SU-DHL-6 (cell line): ENCODE results near the gene MAEL.

Experiments
- EZH2phosphoT487 ChIP-seq: fragments of 200-600 bp; sonication (generic), shearing (Covaris generic); conservative IDR thresholded peaks from 2 replicates; pipeline ENCODE4 v1.6.1; 2018; ENCODE audit warnings: mild to moderate bottlenecking, antibody characterized with exemption, low read length, moderate library complexity, mixed read lengths
- TF ChIP-seq, protein P1 (sequence below): fragments of 200-600 bp; sonication (generic); IDR thresholded peaks from one replicate; pipeline ENCODE4 v1.5.1; 2017; ENCODE audit warnings: antibody characterized with exemption, mild to moderate bottlenecking, low read length, moderate library complexity; ENCODE audit not compliant: insufficient read depth, poor library complexity, severe bottlenecking

DNA sequence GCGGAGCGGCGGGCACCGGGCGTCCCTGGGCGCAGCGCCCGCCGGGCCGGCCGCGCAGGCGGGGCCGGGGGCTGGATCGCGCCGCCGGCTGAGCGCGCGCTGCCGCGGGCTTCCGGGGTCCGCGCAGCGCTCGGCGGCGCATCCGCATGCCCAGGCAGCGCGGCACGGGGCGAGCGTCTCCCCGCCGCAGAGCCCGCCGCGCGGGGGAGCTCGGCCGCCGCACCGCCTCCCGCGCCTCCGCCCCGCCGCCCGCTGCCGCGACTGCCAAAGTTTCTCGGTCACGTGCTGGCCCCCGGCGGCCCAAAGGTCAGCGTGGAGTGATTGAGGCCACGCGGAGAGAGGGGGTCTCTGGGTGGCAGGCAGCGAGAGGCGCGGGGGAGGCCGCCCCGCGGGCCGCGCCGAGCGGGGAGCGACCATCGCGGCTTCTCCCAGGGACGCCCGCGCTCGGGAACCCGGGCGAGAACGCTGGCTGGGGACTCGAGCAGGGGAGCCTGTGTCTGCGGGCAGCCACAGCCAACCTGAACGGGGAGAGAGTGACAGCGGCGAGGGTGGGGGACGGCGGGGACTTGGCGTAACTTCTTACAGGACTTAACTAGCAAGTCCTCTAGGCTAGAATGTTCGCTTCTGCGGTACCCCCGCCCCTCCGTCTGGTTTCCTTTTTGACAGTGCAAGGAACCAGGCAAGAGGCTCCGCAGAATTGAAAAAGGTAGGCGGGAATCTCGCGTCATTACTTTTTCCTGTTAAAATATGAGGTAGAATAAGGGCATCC, 13.5 kb upstream of the MAEL start, which contains the start of gene ILDR2:
- TF ChIP-seq, protein P1, sequence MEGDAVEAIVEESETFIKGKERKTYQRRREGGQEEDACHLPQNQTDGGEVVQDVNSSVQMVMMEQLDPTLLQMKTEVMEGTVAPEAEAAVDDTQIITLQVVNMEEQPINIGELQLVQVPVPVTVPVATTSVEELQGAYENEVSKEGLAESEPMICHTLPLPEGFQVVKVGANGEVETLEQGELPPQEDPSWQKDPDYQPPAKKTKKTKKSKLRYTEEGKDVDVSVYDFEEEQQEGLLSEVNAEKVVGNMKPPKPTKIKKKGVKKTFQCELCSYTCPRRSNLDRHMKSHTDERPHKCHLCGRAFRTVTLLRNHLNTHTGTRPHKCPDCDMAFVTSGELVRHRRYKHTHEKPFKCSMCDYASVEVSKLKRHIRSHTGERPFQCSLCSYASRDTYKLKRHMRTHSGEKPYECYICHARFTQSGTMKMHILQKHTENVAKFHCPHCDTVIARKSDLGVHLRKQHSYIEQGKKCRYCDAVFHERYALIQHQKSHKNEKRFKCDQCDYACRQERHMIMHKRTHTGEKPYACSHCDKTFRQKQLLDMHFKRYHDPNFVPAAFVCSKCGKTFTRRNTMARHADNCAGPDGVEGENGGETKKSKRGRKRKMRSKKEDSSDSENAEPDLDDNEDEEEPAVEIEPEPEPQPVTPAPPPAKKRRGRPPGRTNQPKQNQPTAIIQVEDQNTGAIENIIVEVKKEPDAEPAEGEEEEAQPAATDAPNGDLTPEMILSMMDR: no peak
- TF ChIP-seq EZH2phosphoT487: no peak
